ENCODE results near the gene PHF21B. TPM values are rescaled to one million over a fixed set of nuclear protein-coding genes. Genes with fewer than 3 reads are reported as not detected.

PHF21B gene
- polyA plus RNA-seq, 1 experiment = 0.01 TPM

GRCh38 chr22:44890416-44891292 is 119.2 kb downstream of the PHF21B start:
- Histone ChIP-seq H3K36me3 (ENCODE audit: control insufficient read depth, insufficient read depth, low read length) (no peaks in the 10 kb centered on the region), H3K4me3 (ENCODE audit: low read depth, low read length) (no peak overlapping the region), H3K27me3 (ENCODE audit: control insufficient read depth, insufficient read depth, low read length) (no peaks in the 10 kb centered on the region)
- DNase-seq (ENCODE audit: low read depth) = no peak
- CTCF ChIA-PET = no interaction called here
- POLR2A ChIA-PET = no interaction called here
- no peak for TF ChIP-seq CTCF (IDR thresholded peaks at IDR 0.05; ENCODE audit: insufficient read depth, low read depth, low read length)

GRCh38 chr22:44889255-44889878 is 120.4 kb downstream of the PHF21B start:
- Histone ChIP-seq H3K4me3 (ENCODE audit: low read depth, low read length) (no peak overlapping the region), H3K27me3 (ENCODE audit: control insufficient read depth, insufficient read depth, low read length) (no peaks in the 10 kb centered on the region), H3K36me3 (ENCODE audit: control insufficient read depth, insufficient read depth, low read length) (no peaks in the 10 kb centered on the region)
- POLR2A ChIA-PET = no interaction called here
- no peak for DNase-seq (ENCODE audit: low read depth)
- TF ChIP-seq CTCF (IDR thresholded peaks at IDR 0.05; ENCODE audit: insufficient read depth, low read depth, low read length) = 0 out of 2 replicates have a peak, but pooled peaks have one; percentile 10
- CTCF ChIA-PET = no interaction called here

- POLR2A ChIA-PET = no interaction called here
These were observed 121.1 kb downstream of the PHF21B start for GRCh38 chr22:44888491-44889254.

GRCh38 chr22:44887941-44888366 is 121.9 kb downstream of the PHF21B start:
- TF ChIP-seq CTCF (IDR thresholded peaks at IDR 0.05; ENCODE audit: insufficient read depth, low read depth, low read length) = no peak

More at GRCh38 chr22:44888491-44889254, 121.1 kb downstream of the PHF21B start:
- H3K27me3 ChIP-seq (ENCODE audit: control insufficient read depth, insufficient read depth, low read length) = no peaks in the 10 kb centered on the region
- no peak for DNase-seq (ENCODE audit: low read depth)
- H3K36me3 ChIP-seq (ENCODE audit: control insufficient read depth, insufficient read depth, low read length) = no peaks in the 10 kb centered on the region
- TF ChIP-seq CTCF (IDR thresholded peaks at IDR 0.05; ENCODE audit: insufficient read depth, low read depth, low read length) = no peak
- CTCF ChIA-PET = no interaction called here
- no peak overlapping the region for H3K4me3 ChIP-seq (ENCODE audit: low read depth, low read length)

More at GRCh38 chr22:44887941-44888366, 121.9 kb downstream of the PHF21B start:
- no peak for DNase-seq (ENCODE audit: low read depth)
- POLR2A ChIA-PET = no interaction called here
- H3K27me3 ChIP-seq (ENCODE audit: control insufficient read depth, insufficient read depth, low read length) = no peaks in the 10 kb centered on the region
- CTCF ChIA-PET = no interaction called here
- no peaks in the 10 kb centered on the region for H3K36me3 ChIP-seq (ENCODE audit: control insufficient read depth, insufficient read depth, low read length)
- H3K4me3 ChIP-seq (ENCODE audit: low read depth, low read length) = no peak overlapping the region

All from BJ (cell line).